Measurements from ENCODE around the gene FAM221B. TPM values are rescaled to one million over a fixed set of nuclear protein-coding genes. Genes with fewer than 3 reads are reported as not detected.

The FAM221B gene
- total and polyA plus RNA-seq, 2 experiments from 2014 or later, result 0.47 TPM; not detected in 1

DNA sequence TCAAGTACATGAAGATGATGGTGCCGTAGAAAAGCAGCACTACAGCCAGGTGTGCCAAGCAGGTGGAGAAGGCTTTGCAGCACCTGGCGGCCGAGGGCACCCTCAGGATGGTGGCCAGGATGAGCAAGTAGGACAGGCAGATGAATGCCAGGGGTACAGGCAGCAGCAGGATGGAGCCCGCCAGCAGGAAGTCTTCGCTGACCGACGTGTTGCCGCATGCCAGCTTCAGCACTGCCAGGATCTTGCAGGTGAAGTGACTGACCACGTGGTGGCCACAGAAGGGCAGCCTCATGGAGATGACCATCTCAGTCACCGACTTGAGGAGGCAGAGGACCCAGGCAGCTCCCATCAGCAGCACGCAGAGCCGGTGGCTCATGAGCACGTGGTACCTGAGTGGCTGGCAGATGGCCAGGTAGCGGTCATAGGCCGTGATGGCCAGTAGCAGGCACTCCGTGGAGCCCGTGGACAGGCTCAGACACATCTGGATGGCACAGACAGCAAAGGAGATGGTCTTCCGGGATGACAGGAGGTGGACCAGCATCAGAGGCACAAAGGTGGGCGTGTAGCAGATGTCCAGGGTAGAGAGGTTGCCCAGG lies 41.2 kb upstream of the FAM221B start (continued):
- TF ChIP-seq CTCF (conservative IDR thresholded peaks at IDR 0.05; ENCODE audit: low read depth in 2 of 2), result no peak
- no peak for TF ChIP-seq ZNF331 (CRISPR knock-in tag; IDR thresholded peaks at IDR 0.05; ENCODE audit: low read depth)
- no peak for TF ChIP-seq EZH2 (IDR thresholded peaks at IDR 0.05; ENCODE audit: low read depth, unreplicated experiment)
- no peak for TF ChIP-seq CREB1 (CRISPR knock-in tag; IDR thresholded peaks at IDR 0.05; ENCODE audit: low read depth)
- TF ChIP-seq, protein P1, sequence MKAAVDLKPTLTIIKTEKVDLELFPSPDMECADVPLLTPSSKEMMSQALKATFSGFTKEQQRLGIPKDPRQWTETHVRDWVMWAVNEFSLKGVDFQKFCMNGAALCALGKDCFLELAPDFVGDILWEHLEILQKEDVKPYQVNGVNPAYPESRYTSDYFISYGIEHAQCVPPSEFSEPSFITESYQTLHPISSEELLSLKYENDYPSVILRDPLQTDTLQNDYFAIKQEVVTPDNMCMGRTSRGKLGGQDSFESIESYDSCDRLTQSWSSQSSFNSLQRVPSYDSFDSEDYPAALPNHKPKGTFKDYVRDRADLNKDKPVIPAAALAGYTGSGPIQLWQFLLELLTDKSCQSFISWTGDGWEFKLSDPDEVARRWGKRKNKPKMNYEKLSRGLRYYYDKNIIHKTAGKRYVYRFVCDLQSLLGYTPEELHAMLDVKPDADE (IDR thresholded peaks at IDR 0.05), result no peak
- no peak for TF ChIP-seq NANOG (IDR thresholded peaks at IDR 0.05; ENCODE audit: borderline replicate concordance)

- H3F3A ChIP-seq (replicated peaks; ENCODE audit: low read depth), result no peaks in the 10 kb centered on the region
- ATAC-seq (peak; percentile 65), DNase-seq (ENCODE audit: low spot score) (no peak)
- no peak overlapping the region; the same call in 1 of the 2 replicates for H3K4me2 ChIP-seq
- H2AFZ ChIP-seq, result peak overlapping the region; percentile 78
- no peaks in the 10 kb centered on the region for H3K9me3 Mint-ChIP-seq
- H3K4me1 Mint-ChIP-seq, result peaks cover 16% of the 10 kb centered on the region
- no peaks in the 10 kb centered on the region for H4K20me1 ChIP-seq (replicated peaks; ENCODE audit: insufficient read depth)
- peaks cover 5% of the 10 kb centered on the region; the same call in 1 of the 2 replicates for H3K9me2 ChIP-seq (ENCODE audit: insufficient read depth)
- H3K4me3 ChIP-seq, result no peak overlapping the region
- peaks cover 14% of the 10 kb centered on the region; the same call in 1 of the 2 replicates for H3K4me1 ChIP-seq (ENCODE audit: insufficient read depth)
- TF ChIP-seq ZNF331 (CRISPR knock-in tag; IDR thresholded peaks at IDR 0.05; ENCODE audit: low read depth) (no peak), CREB1 (CRISPR knock-in tag; IDR thresholded peaks at IDR 0.05; ENCODE audit: low read depth) (no peak), CTCF (conservative IDR thresholded peaks at IDR 0.05; ENCODE audit: low read depth in 2 of 2) (no peak)
- TF ChIP-seq, protein P2, sequence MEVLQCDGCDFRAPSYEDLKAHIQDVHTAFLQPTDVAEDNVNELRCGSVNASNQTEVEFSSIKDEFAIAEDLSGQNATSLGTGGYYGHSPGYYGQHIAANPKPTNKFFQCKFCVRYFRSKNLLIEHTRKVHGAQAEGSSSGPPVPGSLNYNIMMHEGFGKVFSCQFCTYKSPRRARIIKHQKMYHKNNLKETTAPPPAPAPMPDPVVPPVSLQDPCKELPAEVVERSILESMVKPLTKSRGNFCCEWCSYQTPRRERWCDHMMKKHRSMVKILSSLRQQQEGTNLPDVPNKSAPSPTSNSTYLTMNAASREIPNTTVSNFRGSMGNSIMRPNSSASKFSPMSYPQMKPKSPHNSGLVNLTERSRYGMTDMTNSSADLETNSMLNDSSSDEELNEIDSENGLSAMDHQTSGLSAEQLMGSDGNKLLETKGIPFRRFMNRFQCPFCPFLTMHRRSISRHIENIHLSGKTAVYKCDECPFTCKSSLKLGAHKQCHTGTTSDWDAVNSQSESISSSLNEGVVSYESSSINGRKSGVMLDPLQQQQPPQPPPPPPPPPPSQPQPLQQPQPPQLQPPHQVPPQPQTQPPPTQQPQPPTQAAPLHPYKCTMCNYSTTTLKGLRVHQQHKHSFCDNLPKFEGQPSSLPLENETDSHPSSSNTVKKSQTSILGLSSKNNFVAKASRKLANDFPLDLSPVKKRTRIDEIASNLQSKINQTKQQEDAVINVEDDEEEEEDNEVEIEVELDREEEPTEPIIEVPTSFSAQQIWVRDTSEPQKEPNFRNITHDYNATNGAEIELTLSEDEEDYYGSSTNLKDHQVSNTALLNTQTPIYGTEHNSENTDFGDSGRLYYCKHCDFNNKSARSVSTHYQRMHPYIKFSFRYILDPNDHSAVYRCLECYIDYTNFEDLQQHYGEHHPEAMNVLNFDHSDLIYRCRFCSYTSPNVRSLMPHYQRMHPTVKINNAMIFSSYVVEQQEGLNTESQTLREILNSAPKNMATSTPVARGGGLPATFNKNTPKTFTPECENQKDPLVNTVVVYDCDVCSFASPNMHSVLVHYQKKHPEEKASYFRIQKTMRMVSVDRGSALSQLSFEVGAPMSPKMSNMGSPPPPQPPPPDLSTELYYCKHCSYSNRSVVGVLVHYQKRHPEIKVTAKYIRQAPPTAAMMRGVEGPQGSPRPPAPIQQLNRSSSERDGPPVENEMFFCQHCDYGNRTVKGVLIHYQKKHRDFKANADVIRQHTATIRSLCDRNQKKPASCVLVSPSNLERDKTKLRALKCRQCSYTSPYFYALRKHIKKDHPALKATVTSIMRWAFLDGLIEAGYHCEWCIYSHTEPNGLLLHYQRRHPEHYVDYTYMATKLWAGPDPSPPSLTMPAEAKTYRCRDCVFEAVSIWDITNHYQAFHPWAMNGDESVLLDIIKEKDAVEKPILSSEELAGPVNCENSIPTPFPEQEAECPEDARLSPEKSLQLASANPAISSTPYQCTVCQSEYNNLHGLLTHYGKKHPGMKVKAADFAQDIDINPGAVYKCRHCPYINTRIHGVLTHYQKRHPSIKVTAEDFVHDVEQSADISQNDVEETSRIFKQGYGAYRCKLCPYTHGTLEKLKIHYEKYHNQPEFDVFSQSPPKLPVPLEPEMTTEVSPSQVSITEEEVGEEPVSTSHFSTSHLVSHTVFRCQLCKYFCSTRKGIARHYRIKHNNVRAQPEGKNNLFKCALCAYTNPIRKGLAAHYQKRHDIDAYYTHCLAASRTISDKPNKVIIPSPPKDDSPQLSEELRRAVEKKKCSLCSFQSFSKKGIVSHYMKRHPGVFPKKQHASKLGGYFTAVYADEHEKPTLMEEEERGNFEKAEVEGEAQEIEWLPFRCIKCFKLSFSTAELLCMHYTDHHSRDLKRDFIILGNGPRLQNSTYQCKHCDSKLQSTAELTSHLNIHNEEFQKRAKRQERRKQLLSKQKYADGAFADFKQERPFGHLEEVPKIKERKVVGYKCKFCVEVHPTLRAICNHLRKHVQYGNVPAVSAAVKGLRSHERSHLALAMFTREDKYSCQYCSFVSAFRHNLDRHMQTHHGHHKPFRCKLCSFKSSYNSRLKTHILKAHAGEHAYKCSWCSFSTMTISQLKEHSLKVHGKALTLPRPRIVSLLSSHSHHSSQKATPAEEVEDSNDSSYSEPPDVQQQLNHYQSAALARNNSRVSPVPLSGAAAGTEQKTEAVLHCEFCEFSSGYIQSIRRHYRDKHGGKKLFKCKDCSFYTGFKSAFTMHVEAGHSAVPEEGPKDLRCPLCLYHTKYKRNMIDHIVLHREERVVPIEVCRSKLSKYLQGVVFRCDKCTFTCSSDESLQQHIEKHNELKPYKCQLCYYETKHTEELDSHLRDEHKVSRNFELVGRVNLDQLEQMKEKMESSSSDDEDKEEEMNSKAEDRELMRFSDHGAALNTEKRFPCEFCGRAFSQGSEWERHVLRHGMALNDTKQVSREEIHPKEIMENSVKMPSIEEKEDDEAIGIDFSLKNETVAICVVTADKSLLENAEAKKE (CRISPR knock-in tag; IDR thresholded peaks at IDR 0.05), result no peak
- H3K27me3 ChIP-seq (ENCODE audit: insufficient read depth), result no peaks in the 10 kb centered on the region
- peak overlapping the region; percentile 84 for H3K27ac Mint-ChIP-seq
- no peaks in the 10 kb centered on the region for H3K36me3 ChIP-seq (ENCODE audit: insufficient read depth)
- peaks cover 12% of the 10 kb centered on the region for H3K27me3 Mint-ChIP-seq (ENCODE audit: insufficient read depth, low read depth, poor library complexity)
- no peak overlapping the region for H3K4me3 Mint-ChIP-seq
- no peaks in the 10 kb centered on the region for H3K79me2 ChIP-seq (replicated peaks; ENCODE audit: insufficient read depth)
- no peak overlapping the region for H3K27ac ChIP-seq (ENCODE audit: low read depth)
- H3K36me3 Mint-ChIP-seq (ENCODE audit: low read depth), result peaks cover 3% of the 10 kb centered on the region; the same call in 1 of the 3 replicates
Observed at GRCh38 chr9:35868933-35869332, 40.4 kb upstream of the FAM221B start.

Data from GM23338 (cell line).